T-helper 1 cell treated with Interleukin-12 subunit alpha and Interleukin-12 subunit beta and Interleukin-4 antibody, amounts not matched to agents 30 μg/mL and 1 μg/mL, for 36 hours (primary cell): ENCODE data around the gene PCSK9.

Source experiments
- H3K27ac Mint-ChIP-seq: one replicate; pipeline ENCODE4 v1.8.0; 2021; ENCODE audit warnings: mild to moderate bottlenecking, mixed read lengths
- H3K27me3 Mint-ChIP-seq: one replicate; pipeline ENCODE4 v1.8.0; 2021; ENCODE audit warnings: low read depth, mixed read lengths
- H3K36me3 Mint-ChIP-seq: one replicate; pipeline ENCODE4 v1.8.0; 2021; ENCODE audit warnings: low read depth, mixed read lengths
- H3K4me1 Mint-ChIP-seq: one replicate; pipeline ENCODE4 v1.8.0; 2021; ENCODE audit warnings: low read depth, mixed read lengths
- H3K4me3 Mint-ChIP-seq: one replicate; pipeline ENCODE4 v1.8.0; 2021; ENCODE audit warnings: mild to moderate bottlenecking, moderate library complexity, mixed read lengths
- H3K9me3 Mint-ChIP-seq: one replicate; pipeline ENCODE4 v1.8.0; 2021; ENCODE audit warnings: mixed read lengths

Gene PCSK9

GRCh38 chr1:55055084-55055882 is 15.9 kb downstream of the PCSK9 start:
- H3K9me3 Mint-ChIP-seq: no peaks in the 10 kb centered on the region
- H3K36me3 Mint-ChIP-seq: no peaks in the 10 kb centered on the region
- H3K4me3 Mint-ChIP-seq: no peak overlapping the region
- H3K4me1 Mint-ChIP-seq: peaks cover 2% of the 10 kb centered on the region
- H3K27ac Mint-ChIP-seq: no peak overlapping the region
- no peaks in the 10 kb centered on the region for H3K27me3 Mint-ChIP-seq

GRCh38 chr1:55055951-55056631 is 16.7 kb downstream of the PCSK9 start:
- H3K9me3 Mint-ChIP-seq: no peaks in the 10 kb centered on the region
- H3K27ac Mint-ChIP-seq: no peak overlapping the region
- peaks cover 9% of the 10 kb centered on the region for H3K4me1 Mint-ChIP-seq
- no peak overlapping the region for H3K4me3 Mint-ChIP-seq
- no peaks in the 10 kb centered on the region for H3K36me3 Mint-ChIP-seq
- H3K27me3 Mint-ChIP-seq: no peaks in the 10 kb centered on the region

- Mint-ChIP-seq H3K27ac (no peak overlapping the region), H3K4me1 (peaks cover 9% of the 10 kb centered on the region), H3K4me3 (no peak overlapping the region), H3K36me3 (no peaks in the 10 kb centered on the region), H3K9me3 (no peaks in the 10 kb centered on the region), H3K27me3 (no peaks in the 10 kb centered on the region)
Measured at GRCh38 chr1:55056632-55056992, 17.3 kb downstream of the PCSK9 start.

GRCh38 chr1:55057270-55057955 is 18.1 kb downstream of the PCSK9 start:
- Mint-ChIP-seq H3K36me3 (no peaks in the 10 kb centered on the region), H3K27me3 (no peaks in the 10 kb centered on the region), H3K4me3 (no peak overlapping the region), H3K9me3 (no peaks in the 10 kb centered on the region), H3K4me1 (peaks cover 9% of the 10 kb centered on the region), H3K27ac (no peak overlapping the region)

GRCh38 chr1:55057956-55058298 is 18.6 kb downstream of the PCSK9 start:
- Mint-ChIP-seq H3K27ac (no peak overlapping the region), H3K36me3 (no peaks in the 10 kb centered on the region), H3K4me1 (peaks cover 9% of the 10 kb centered on the region), H3K27me3 (no peaks in the 10 kb centered on the region), H3K9me3 (no peaks in the 10 kb centered on the region), H3K4me3 (no peak overlapping the region)

- no peak overlapping the region for H3K27ac Mint-ChIP-seq
- no peaks in the 10 kb centered on the region for H3K27me3 Mint-ChIP-seq
- no peaks in the 10 kb centered on the region for H3K36me3 Mint-ChIP-seq
- no peaks in the 10 kb centered on the region for H3K9me3 Mint-ChIP-seq
- H3K4me1 Mint-ChIP-seq: peaks cover 9% of the 10 kb centered on the region
- H3K4me3 Mint-ChIP-seq: no peak overlapping the region
Measured at GRCh38 chr1:55059302-55060132, 20.2 kb downstream of the PCSK9 start.

GRCh38 chr1:55060133-55060999 is 21.0 kb downstream of the PCSK9 start:
- H3K36me3 Mint-ChIP-seq: no peaks in the 10 kb centered on the region
- H3K27ac Mint-ChIP-seq: peak overlapping the region; percentile 50
- H3K4me3 Mint-ChIP-seq: no peak overlapping the region
- H3K27me3 Mint-ChIP-seq: no peaks in the 10 kb centered on the region
- no peaks in the 10 kb centered on the region for H3K9me3 Mint-ChIP-seq
- peaks cover 9% of the 10 kb centered on the region for H3K4me1 Mint-ChIP-seq

- no peaks in the 10 kb centered on the region for H3K27me3 Mint-ChIP-seq
- no peaks in the 10 kb centered on the region for H3K9me3 Mint-ChIP-seq
- H3K4me1 Mint-ChIP-seq: peaks cover 9% of the 10 kb centered on the region
- H3K27ac Mint-ChIP-seq: no peak overlapping the region
- H3K36me3 Mint-ChIP-seq: no peaks in the 10 kb centered on the region
- no peak overlapping the region for H3K4me3 Mint-ChIP-seq
Measured at GRCh38 chr1:55061000-55061705, 21.8 kb downstream of the PCSK9 start.

GRCh38 chr1:55061706-55062321 is 22.5 kb downstream of the PCSK9 start:
- Mint-ChIP-seq H3K36me3 (peaks cover 4% of the 10 kb centered on the region), H3K4me1 (peaks cover 9% of the 10 kb centered on the region), H3K9me3 (no peaks in the 10 kb centered on the region), H3K27ac (no peak overlapping the region), H3K4me3 (no peak overlapping the region), H3K27me3 (no peaks in the 10 kb centered on the region)

GRCh38 chr1:55062801-55063576 is 23.6 kb downstream of the PCSK9 start:
- Mint-ChIP-seq H3K4me1 (peaks cover 14% of the 10 kb centered on the region), H3K4me3 (no peak overlapping the region), H3K27me3 (no peaks in the 10 kb centered on the region), H3K9me3 (no peaks in the 10 kb centered on the region), H3K36me3 (peaks cover 11% of the 10 kb centered on the region), H3K27ac (no peak overlapping the region)

- Mint-ChIP-seq H3K36me3 (peaks cover 12% of the 10 kb centered on the region), H3K4me3 (no peak overlapping the region), H3K4me1 (peaks cover 14% of the 10 kb centered on the region), H3K27me3 (no peaks in the 10 kb centered on the region), H3K27ac (no peak overlapping the region), H3K9me3 (no peaks in the 10 kb centered on the region)
Measured at GRCh38 chr1:55063577-55063942, 24.2 kb downstream of the PCSK9 start.

- Mint-ChIP-seq H3K27ac (no peak overlapping the region), H3K36me3 (peaks cover 18% of the 10 kb centered on the region), H3K9me3 (no peaks in the 10 kb centered on the region), H3K4me1 (peaks cover 14% of the 10 kb centered on the region), H3K4me3 (no peak overlapping the region), H3K27me3 (no peaks in the 10 kb centered on the region)
Measured at GRCh38 chr1:55064071-55064581, 24.8 kb downstream of the PCSK9 start.
